Measurements from ENCODE around the gene MLXIPL. TPM values are rescaled to one million over a fixed set of nuclear protein-coding genes. Genes with fewer than 3 reads are reported as not detected.

The MLXIPL gene
- total RNA-seq, 4 donors from 2014 or later, result 17.3 to 106 (median 28.4) TPM

Other genes starting within 250 kb of the MLXIPL start
- 1 to 10 TPM in 1 of 4 donors, under 1 TPM in 2, not detected in 1; 0.48 to 2.2 (median 0.82) TPM for gene FZD9, start 190.7 kb downstream of the MLXIPL start, total RNA-seq
- gene BAZ1B, start 102.2 kb downstream of the MLXIPL start, total RNA-seq, result 10 to 100 TPM; 28.7 to 48.0 (median 33.7) TPM
- gene BCL7B, start 66.8 kb downstream of the MLXIPL start, total RNA-seq, result 10 to 100 TPM; 75.7 to 96.1 (median 86.0) TPM
- 10 to 100 TPM; 31.9 to 56.3 (median 46.2) TPM for gene TBL2, start 45.9 kb downstream of the MLXIPL start, total RNA-seq
- gene VPS37D, start 43.3 kb upstream of the MLXIPL start, total RNA-seq, result 1 to 10 TPM in 1 of 4 donors, under 1 TPM in 1, not detected in 2; 0.82 to 3.5 TPM
- gene DNAJC30, start 58.9 kb upstream of the MLXIPL start, total RNA-seq, result 10 to 100 TPM in 1 of 4 donors, 1 to 10 TPM in 3; 1.9 to 26.7 (median 6.8) TPM
- gene BUD23, start 59.1 kb upstream of the MLXIPL start, total RNA-seq, result 10 to 100 TPM; 12.0 to 55.9 (median 30.3) TPM
- 1 to 10 TPM; 4.1 to 6.0 (median 5.0) TPM for gene STX1A, start 95.1 kb upstream of the MLXIPL start, total RNA-seq
- 100 to 1,000 TPM; 108 to 177 (median 117) TPM for gene ABHD11, start 114.3 kb upstream of the MLXIPL start, total RNA-seq
- 1,000 to 10,000 TPM in 3 of 4 donors, 100 to 1,000 TPM in 1; 672 to 1,662 (median 1,512) TPM for gene CLDN3, start 145.7 kb upstream of the MLXIPL start, total RNA-seq
- gene CLDN4, start 206.5 kb upstream of the MLXIPL start, total RNA-seq, result 1,000 to 10,000 TPM in 1 of 4 donors, 100 to 1,000 TPM in 3; 555 to 1,122 (median 815) TPM
- gene METTL27, start 218.0 kb upstream of the MLXIPL start, total RNA-seq, result 10 to 100 TPM in 1 of 4 donors, 1 to 10 TPM in 3; 2.6 to 29.5 (median 5.1) TPM
- not detected for gene TMEM270, start 236.6 kb upstream of the MLXIPL start, total RNA-seq